Measurements from ENCODE around the gene PROM1. TPM values are rescaled to one million over a fixed set of nuclear protein-coding genes. Genes with fewer than 3 reads are reported as not detected.

PROM1 gene
- total and polyA plus RNA-seq, 8 donors, result 3.5 to 124 (median 12.3) TPM

DNA sequence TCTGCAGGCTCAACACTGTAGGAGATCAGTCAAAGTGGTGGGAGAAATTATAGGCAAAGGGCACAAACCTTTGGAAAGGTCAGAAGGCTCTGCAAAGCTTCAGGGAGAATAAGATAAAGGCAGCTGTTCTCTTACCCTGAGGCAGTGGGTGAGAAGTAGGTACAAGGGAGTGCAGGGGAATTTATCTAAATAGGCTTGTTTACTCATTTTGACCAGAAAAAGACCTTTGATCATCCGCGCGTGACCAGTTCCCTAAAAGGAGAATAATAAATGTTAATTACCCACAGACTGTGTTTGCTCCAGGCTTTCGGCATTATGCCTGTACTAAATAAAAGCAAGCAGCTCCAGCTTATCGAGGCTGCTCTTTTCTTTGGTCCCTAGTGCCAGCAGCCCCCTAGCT, 130.2 kb downstream of the PROM1 start:
- DNase-seq, result no peak
- Histone ChIP-seq H3K27ac (no peak overlapping the region), H3K36me3 (no peaks in the 10 kb centered on the region), H3K27me3 (no peaks in the 10 kb centered on the region), H3K4me3 (no peak overlapping the region), H3K4me1 (peaks cover 0 to 6% (median 0%) of the 10 kb centered on the region in 4 donors), H3K9me3 (no peaks in the 10 kb centered on the region)
- intact Hi-C loops (cut with DNase I; ENCODE audit: low total_unique reads), result loop anchor here (10.0 kb wide), 1 partner anchor 149 kb away; no protein-coding TSS in a partner anchor
- no peak for TF ChIP-seq EP300 (IDR thresholded peaks at IDR 0.05)
- TF ChIP-seq, protein P1, sequence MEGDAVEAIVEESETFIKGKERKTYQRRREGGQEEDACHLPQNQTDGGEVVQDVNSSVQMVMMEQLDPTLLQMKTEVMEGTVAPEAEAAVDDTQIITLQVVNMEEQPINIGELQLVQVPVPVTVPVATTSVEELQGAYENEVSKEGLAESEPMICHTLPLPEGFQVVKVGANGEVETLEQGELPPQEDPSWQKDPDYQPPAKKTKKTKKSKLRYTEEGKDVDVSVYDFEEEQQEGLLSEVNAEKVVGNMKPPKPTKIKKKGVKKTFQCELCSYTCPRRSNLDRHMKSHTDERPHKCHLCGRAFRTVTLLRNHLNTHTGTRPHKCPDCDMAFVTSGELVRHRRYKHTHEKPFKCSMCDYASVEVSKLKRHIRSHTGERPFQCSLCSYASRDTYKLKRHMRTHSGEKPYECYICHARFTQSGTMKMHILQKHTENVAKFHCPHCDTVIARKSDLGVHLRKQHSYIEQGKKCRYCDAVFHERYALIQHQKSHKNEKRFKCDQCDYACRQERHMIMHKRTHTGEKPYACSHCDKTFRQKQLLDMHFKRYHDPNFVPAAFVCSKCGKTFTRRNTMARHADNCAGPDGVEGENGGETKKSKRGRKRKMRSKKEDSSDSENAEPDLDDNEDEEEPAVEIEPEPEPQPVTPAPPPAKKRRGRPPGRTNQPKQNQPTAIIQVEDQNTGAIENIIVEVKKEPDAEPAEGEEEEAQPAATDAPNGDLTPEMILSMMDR (IDR thresholded peaks at IDR 0.05), result no peak
- TF ChIP-seq POLR2AphosphoS5 (IDR thresholded peaks at IDR 0.05), result no peak
- no peak for TF ChIP-seq POLR2A (IDR thresholded peaks at IDR 0.05)
- WGBS, 5 donors, result 80 to 94% (median 87%) methylated on average over 5 of the region's 5 CpGs

DNA sequence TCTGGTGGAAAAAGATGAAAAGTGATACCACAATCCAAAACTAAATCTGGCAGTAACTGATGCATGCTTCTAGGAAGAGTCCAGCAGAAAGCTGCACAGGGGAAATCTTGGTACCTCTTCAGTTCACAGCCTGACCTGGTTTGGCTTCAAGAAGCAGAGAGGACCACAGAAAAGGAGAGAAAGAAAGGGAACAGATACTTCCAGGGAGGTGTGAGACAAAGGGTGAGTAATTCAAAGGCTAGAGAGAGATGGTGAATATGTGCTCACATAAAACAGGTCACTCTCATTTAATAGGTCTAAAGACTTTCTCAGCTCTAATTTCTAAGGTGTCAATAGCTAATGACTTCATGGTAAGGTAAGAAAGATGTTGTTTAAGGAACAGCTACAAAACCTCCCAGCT, 132.0 kb downstream of the PROM1 start:
- Histone ChIP-seq H3K36me3 (no peaks in the 10 kb centered on the region), H3K9me3 (no peaks in the 10 kb centered on the region), H3K27me3 (no peaks in the 10 kb centered on the region), H3K4me3 (no peak overlapping the region), H3K27ac (no peak overlapping the region), H3K4me1 (peaks cover 0 to 6% (median 0%) of the 10 kb centered on the region in 4 donors)
- intact Hi-C loops (cut with DNase I; ENCODE audit: low total_unique reads), result loop anchor here (10.0 kb wide), 1 partner anchor 147 kb away; no protein-coding TSS in a partner anchor
- DNase-seq, result no peak
- no peak for TF ChIP-seq EP300 (IDR thresholded peaks at IDR 0.05)
- no peak for TF ChIP-seq POLR2A (IDR thresholded peaks at IDR 0.05)
- TF ChIP-seq POLR2AphosphoS5 (IDR thresholded peaks at IDR 0.05), result no peak
- TF ChIP-seq, protein P1 (IDR thresholded peaks at IDR 0.05), result no peak

DNA sequence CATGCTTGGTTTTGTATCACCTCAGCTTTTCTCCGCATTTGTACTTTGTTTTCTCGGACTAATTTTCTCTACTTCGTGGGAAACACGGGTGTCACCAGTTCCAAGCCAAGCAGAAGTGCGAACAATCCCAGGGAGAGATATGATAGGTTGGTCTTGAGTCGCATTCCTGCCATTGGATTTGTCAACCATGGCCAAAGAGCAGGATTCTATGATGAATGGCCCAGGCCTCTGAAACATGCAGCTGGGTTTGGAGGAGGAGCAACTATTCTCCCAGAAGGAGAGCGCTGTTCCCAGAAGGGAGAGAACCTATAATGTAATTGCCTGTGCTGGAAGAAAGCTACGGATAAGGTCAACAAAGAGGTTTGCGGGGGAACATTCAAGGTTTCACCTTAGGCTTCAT, 135.0 kb downstream of the PROM1 start:
- Histone ChIP-seq H3K4me1 (no peaks in the 10 kb centered on the region), H3K36me3 (no peaks in the 10 kb centered on the region), H3K4me3 (no peak overlapping the region), H3K9me3 (no peaks in the 10 kb centered on the region), H3K27ac (no peak overlapping the region), H3K27me3 (no peaks in the 10 kb centered on the region)
- 75 to 92% (median 88%) methylated on average over 9 of the region's 9 CpGs for WGBS, 5 donors
- no peak for DNase-seq
- intact Hi-C loops (cut with DNase I; ENCODE audit: low total_unique reads), result no loop called here
- TF ChIP-seq POLR2A (IDR thresholded peaks at IDR 0.05) (no peak), EP300 (IDR thresholded peaks at IDR 0.05) (no peak), POLR2AphosphoS5 (IDR thresholded peaks at IDR 0.05) (no peak)
- TF ChIP-seq, protein P1 (IDR thresholded peaks at IDR 0.05), result no peak

DNA sequence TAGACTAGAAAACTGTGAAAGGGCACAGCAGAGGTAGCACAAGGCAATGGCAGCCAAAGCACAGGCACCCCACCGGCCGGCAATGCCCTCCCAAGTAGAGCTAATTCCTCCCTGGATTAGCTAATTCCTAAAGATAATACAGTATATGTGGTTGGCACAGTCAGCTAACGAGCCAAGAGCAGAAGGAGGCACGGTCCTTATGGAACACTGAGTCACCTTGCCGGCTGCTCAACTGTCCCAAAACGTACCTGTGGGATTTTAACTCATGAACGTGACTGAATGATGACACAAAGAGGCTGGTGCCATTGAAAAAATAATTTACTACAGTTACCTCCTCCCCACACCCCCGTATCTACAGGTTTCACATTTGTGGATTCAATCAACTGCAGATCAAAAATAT, 136.1 kb downstream of the PROM1 start:
- 78 to 91% (median 88%) methylated on average over 8 of the region's 8 CpGs for WGBS, 5 donors
- no peaks in the 10 kb centered on the region for H3K4me1 ChIP-seq
- no peaks in the 10 kb centered on the region for H3K27me3 ChIP-seq
- H3K9me3 ChIP-seq, result no peaks in the 10 kb centered on the region
- intact Hi-C loops (cut with DNase I; ENCODE audit: low total_unique reads), result no loop called here
- no peak for TF ChIP-seq POLR2AphosphoS5 (IDR thresholded peaks at IDR 0.05)
- no peak for TF ChIP-seq POLR2A (IDR thresholded peaks at IDR 0.05)
- TF ChIP-seq, protein P1 (IDR thresholded peaks at IDR 0.05), result no peak
- TF ChIP-seq EP300 (IDR thresholded peaks at IDR 0.05), result no peak
- no peak overlapping the region for H3K4me3 ChIP-seq
- DNase-seq, result no peak
- no peak overlapping the region for H3K27ac ChIP-seq
- H3K36me3 ChIP-seq, result no peaks in the 10 kb centered on the region
